GM19452 (cell line): ENCODE measurements around the gene CABCOCO1.
A peak's percentile ranks its signal among the peaks of the same experiment; 100 is the strongest.

ENCODE experiments used
- ATAC-seq: cut with Tn5 transposase; IDR thresholded peaks from one replicate; pipeline ENCODE4 v1.9.1; 2021; ENCODE audit not compliant: unreplicated experiment

The CABCOCO1 gene

GRCh38 chr10:61784354-61785133, 121.8 kb downstream of the CABCOCO1 start:
- ATAC-seq, result no peak

DNA sequence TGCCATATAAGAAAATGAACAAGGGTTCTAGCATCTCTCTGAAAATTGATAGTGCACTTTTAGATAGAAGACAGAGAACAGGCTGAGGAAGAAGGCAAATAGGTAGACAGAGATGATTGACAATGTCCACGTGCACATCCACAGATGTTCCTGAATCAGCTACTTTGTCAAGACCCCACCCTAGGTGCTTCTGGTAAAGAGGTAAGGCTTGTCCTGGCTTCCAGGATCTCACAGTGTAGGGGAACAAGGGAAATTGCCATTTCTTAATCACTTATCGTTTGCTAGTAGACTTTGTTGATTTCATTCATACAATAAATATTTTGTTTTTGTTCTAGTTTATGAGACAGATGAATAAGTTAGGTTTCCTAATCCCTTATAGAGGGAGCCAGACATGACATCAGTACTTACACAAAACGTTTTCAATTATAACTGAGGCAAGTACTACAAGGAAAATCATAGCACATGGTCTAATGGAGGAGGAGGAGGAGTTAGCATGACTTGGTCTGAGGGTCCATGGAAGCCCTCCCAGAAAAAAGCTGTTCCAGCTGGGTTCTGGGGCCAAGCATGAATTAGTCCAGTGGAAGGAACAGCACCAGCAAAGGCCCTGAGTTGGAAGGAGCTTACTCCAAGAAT, 122.9 kb downstream of the CABCOCO1 start:
- ATAC-seq, result no peak

GRCh38 chr10:61786728-61787127, 124.0 kb downstream of the CABCOCO1 start:
- peak; percentile 99 for ATAC-seq

GRCh38 chr10:61787170-61787569, 124.4 kb downstream of the CABCOCO1 start:
- no peak for ATAC-seq

DNA sequence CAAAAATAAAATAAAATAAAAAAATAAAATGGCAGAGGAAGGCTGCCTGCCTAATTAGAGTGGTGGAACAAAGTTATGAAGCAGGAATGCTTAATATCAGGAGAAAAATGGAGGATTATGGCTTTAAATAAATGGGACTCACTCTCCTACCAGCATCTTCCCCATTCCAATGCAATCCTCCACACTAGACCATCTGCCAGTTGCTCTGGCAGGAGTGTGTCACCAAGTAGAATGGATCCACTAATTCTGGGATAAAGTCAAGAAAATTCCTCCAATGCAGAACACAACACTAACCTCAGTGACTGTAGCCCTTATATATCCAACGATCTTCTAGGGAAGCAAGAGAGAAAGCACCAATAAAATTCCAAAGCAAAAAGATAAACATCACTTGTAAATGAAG, 126.3 kb downstream of the CABCOCO1 start:
- ATAC-seq, result no peak

GRCh38 chr10:61791216-61791615, 128.5 kb downstream of the CABCOCO1 start:
- ATAC-seq, result no peak

DNA sequence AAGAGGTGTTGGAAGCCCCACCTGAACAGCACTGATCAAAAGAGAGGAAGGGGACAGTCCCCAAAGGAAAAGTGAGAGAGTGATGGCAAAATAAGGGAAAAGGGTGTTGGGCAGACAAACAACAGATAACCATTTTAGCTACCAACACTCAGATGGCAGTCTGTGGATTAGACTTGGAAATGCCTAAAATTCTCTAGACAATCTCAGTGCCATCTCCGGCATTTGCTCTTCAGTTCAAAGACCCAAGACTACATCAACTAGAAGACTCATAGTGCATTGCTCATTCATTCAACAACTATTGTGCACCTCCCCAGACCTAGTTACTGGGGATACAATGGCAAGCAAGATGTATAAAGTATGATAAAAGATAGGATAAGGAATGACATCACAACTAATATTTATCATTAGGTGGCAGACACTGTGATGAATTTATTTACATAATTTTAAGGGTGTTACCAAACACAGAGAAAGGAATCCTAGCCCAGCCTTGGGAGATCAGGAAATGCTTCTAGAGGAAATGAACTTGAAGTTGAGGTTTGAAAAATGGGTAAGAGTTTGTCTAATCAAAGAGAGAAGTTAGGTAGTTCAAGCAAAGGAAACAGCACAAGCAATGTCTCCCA, 129.5 kb downstream of the CABCOCO1 start:
- no peak for ATAC-seq

DNA sequence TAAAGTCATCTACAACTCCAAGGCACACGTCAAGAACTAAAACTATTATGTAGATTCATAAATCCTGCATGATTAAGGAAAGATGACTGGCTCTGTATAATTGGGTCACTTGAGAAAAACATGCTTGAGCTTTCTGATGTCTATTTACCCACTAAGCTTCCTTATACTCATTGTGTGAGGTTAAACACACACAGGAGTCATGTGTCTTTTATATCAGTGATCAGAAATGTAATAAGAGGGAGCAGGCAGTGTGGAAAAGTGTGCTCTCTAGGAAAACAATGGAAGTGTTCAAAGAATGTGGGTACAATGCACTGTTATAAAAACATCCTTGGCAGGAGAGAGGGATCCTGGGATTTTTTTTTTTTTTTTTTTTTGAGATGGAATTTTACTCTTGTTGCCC, 130.2 kb downstream of the CABCOCO1 start:
- no peak for ATAC-seq

GRCh38 chr10:61793760-61794703, 131.3 kb downstream of the CABCOCO1 start:
- ATAC-seq, result no peak

DNA sequence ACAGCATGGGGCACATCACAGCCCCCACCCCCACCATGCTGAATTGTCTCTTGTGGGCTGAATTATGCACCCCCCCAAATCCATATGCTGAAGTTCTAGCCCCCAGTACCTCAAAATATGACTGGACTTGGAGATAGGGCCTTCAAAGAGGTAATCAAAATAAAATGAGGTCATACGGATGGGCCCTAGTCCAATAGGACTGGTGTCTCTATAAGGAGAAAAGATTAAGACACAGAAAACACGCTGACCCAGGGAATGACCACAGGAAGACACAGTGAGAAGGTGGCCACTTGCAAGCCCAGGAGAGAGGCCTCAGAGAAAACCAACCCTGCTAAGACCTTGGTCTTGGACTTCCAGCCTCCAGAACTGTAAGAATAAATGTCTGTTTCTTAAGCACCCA, 132.4 kb downstream of the CABCOCO1 start:
- ATAC-seq, result no peak

- ATAC-seq, result no peak
These were observed 132.8 kb downstream of the CABCOCO1 start for GRCh38 chr10:61795551-61795950.

DNA sequence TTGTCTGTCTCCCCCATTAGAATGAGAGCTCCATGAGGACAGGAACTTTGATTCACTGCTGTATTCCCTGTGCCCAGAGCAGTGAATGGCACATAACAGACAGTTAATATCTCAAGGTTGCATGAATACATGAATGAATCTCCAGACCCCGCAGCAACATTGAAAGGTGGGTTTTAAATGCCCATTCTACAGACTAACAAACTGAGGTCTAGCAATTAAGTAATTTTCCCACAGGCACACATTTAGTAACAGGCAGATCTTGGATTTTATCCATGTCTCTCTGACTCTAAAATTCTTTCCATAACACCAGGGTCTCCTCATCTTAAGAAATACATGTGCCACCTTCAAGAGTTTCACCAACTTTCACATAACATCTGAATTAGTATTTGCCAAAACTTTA, 134.1 kb downstream of the CABCOCO1 start:
- ATAC-seq, result no peak

DNA sequence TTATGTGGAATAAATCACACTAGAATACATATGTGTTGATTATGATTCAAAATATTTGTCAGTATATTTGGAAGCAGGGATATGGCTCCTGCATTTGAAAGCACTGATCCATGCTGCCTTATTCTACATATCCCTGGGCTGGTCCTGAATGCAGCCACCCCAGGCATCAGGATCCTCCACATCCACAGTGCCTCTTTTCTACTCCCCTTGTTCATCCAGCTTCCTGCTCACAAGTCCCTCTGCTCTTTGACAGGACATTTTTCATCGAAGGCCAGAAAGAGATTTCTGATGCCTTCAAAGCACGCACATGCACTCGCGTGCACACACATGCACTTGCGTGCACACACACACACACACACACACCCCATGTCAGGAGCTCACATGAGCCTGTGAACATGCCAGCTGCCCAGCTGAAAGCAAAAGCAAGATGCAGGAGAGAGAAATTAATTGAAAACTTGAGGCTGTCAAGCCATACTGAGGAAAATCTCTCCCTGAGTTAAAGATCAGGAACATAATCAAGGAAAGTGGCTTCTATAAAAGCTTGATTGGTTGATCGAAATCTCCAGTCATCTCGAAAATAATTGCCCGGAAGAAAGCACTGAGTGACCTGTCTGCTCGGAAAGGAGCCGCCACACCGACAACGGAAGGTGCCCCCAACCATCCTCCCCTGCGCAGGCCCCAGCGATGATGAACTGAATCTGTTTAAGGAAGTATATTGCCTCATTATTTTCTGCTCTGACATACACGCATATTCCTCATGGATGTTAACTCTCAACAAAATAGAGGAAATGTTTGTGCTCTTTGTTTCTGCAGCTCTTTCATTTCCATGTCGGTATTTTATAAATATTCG, 134.8 kb downstream of the CABCOCO1 start:
- ATAC-seq, result no peak

DNA sequence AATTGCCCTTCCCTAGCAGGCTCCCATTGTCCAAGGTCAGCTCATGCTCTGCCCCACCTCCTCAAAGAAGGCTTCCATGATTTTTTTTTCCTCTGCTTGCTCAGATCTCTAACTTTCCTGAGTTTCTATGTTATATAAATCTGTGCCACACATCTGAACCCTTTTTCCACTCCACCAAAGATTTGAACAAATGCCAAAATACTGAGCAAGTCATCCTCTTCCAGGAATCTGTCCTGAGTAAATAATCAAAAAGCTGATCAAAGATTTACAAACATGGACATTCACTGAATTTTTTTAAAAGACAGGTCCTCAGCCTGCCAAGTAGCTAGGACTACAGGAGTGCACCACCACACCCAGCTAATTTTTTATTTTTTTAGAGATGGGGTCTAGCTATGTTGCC, 136.0 kb downstream of the CABCOCO1 start:
- no peak for ATAC-seq

- ATAC-seq, result no peak
These were observed 138.8 kb downstream of the CABCOCO1 start for GRCh38 chr10:61801484-61801883.

DNA sequence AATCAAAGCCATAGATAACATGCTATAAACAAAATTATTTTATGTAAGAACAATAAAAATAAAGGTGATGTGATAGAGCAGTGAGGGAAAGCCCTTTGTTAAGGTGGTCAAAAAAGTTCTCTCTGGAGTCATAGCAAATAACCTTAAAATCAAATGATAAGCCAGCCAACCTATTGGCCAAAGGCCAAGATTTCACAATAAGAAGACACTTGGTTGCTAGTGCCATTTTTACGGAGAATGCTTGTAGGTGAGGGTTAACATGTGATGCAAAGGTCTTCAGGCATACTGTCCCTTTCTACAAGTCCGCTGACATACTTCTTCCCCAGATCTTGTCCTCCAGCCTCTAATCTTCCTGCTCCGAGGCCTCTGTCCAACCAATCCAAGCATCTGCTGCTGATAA, 140.5 kb downstream of the CABCOCO1 start:
- no peak for ATAC-seq

DNA sequence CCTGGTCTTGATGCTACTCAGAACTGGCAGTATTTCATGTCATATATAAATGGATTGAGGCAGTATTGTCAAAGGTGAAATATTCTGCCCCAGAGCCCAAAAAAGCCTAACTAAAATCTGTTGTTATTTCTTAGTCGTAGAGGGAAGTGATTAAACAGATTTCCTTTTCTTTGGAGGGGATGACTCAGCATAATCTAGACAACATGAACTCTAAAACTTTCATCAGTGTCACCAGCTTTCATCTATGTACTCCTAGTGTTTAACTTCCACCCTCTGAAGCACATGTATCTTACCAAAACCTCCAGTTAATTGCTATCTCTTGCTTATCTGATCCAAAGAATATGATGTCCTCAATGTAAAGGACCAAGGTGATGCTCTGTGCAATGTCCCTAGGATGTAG, 141.7 kb downstream of the CABCOCO1 start:
- no peak for ATAC-seq

- no peak for ATAC-seq
These were observed 142.4 kb downstream of the CABCOCO1 start for GRCh38 chr10:61805091-61805490.

DNA sequence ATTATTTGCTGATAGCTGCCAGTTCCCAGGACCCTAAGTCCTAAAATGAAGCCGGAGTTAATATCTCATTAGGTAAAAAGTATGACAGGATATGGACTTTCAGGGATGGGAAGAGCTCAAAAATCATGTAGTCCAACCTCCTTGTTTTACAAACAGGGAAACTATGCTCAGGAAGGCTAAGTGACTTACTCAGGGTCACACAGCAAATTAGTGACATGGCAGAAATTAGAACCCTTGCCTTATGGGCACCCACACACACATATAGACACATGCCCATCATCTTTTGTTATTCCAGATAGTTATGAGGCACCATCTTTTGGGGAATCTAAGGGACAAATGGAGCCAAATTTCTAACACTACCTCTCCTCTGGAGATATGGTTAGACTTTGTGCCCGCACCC, 147.5 kb downstream of the CABCOCO1 start:
- no peak for ATAC-seq

- peak; percentile 81 for ATAC-seq
These were observed 149.5 kb downstream of the CABCOCO1 start for GRCh38 chr10:61812052-61812721.
